H1 (cell line): ENCODE data around the gene PID1. TPM values are rescaled to one million over a fixed set of nuclear protein-coding genes. Genes with fewer than 3 reads are reported as not detected.
A peak's percentile ranks its signal among the peaks of the same experiment; 100 is the strongest.

ENCODE experiments used
- CTCF ChIA-PET: fragments of 300-600 bp; sonication (Branson Sonifier 250); formaldehyde crosslinking; loops from one replicate; lab custom pipeline; 2021; ENCODE audit not compliant: partially characterized antibody; lab: Charles Lee
- POLR2A ChIA-PET: fragments of 300-600 bp; sonication (Branson Sonifier 250); formaldehyde crosslinking; loops from one replicate; lab custom pipeline; 2021; ENCODE audit warnings: inconsistent platforms; ENCODE audit not compliant: partially characterized antibody; lab: Charles Lee
- DNase-seq, 2 experiments: peaks; one replicate each; pipeline versions ENCODE4 v3.0.0 to v3.0.0-alpha.2; 2010 to 2022; ENCODE audit warnings: low spot score in 2 of 2, low read depth in 1 of 2, mixed read lengths in 1 of 2
- FAIRE-seq: peaks from 2 replicates; lab custom pipeline; 2011; peaks lifted over from hg19 to GRCh38; lab: Jason Lieb, UNC
- H2AFZ ChIP-seq: 2 replicates; pipeline ENCODE4 v1.8.1; 2012; ENCODE audit warnings: low read length, inconsistent platforms
- H2AK5ac ChIP-seq: 2 replicates; pipeline ENCODE4 v1.6.1; 2013; ENCODE audit warnings: low read depth, low read length
- H2BK120ac ChIP-seq: replicated peaks from 2 replicates; pipeline ENCODE3; 2013; ENCODE audit warnings: low read depth, low read length, inconsistent platforms
- H2BK12ac ChIP-seq: 2 replicates; pipeline ENCODE4 v1.6.1; 2013; ENCODE audit warnings: low read depth, low read length
- H2BK15ac ChIP-seq: 2 replicates; pipeline ENCODE4 v1.6.1; 2013; ENCODE audit warnings: low read length
- H2BK20ac ChIP-seq: 2 replicates; pipeline ENCODE4 v1.6.1; 2013; ENCODE audit warnings: low read length
- H2BK5ac ChIP-seq: 2 replicates; pipeline ENCODE4 v1.6.1; 2013; ENCODE audit warnings: low read depth, low read length
- H3K14ac ChIP-seq: 2 replicates; pipeline ENCODE4 v1.6.1; 2013; ENCODE audit warnings: inconsistent platforms; ENCODE audit not compliant: insufficient read length
- H3K18ac ChIP-seq: 2 replicates; pipeline ENCODE4 v1.6.1; 2013; ENCODE audit warnings: low read length; ENCODE audit errors: extremely low read depth
- H3K23ac ChIP-seq: 2 replicates; pipeline ENCODE4 v1.6.1; 2013; ENCODE audit warnings: inconsistent platforms; ENCODE audit not compliant: insufficient read length
- H3K23me2 ChIP-seq: 2 replicates; pipeline ENCODE4 v1.6.1; 2013; ENCODE audit warnings: low read depth, low read length
- H3K27ac ChIP-seq: 2 replicates; pipeline ENCODE4 v1.6.1; 2011; ENCODE audit warnings: low read depth, low read length, inconsistent platforms
- H3K27me3 ChIP-seq, 4 experiments: replicated peaks in 1 of 4; 1 replicate in 1 of 4; 2 replicates in 3 of 4; pipeline versions ENCODE4 v1.6.1 to v1.8.1; 2011 to 2013; ENCODE audit warnings: low read length in 3 of 4, mild to moderate bottlenecking in 3 of 4, inconsistent platforms in 2 of 4, mixed read lengths in 2 of 4, moderate library complexity in 1 of 4; ENCODE audit not compliant: control insufficient read depth in 3 of 4, insufficient read depth in 3 of 4; ENCODE audit errors: extremely low read depth in 1 of 4
- H3K36me3 ChIP-seq, 4 experiments: 2 replicates each; pipeline versions ENCODE4 v1.6.1 to v1.8.1; 2011 to 2013; ENCODE audit warnings: mild to moderate bottlenecking in 4 of 4, low read length in 3 of 4, moderate library complexity in 2 of 4, control low read depth in 1 of 4, inconsistent platforms in 1 of 4; ENCODE audit not compliant: insufficient read depth in 4 of 4, control insufficient read depth in 2 of 4
- H3K4ac ChIP-seq: replicated peaks from 2 replicates; pipeline ENCODE3; 2013; ENCODE audit warnings: low read length, low read depth, mixed read lengths, inconsistent platforms; ENCODE audit not compliant: insufficient read length
- H3K4me1 ChIP-seq, 4 experiments: replicated peaks in 1 of 4; 1 replicate in 1 of 4; 2 replicates in 3 of 4; pipeline versions ENCODE4 v1.6.1 to v1.8.1; 2011 to 2013; ENCODE audit warnings: low read length in 3 of 4, inconsistent platforms in 2 of 4, mixed read lengths in 1 of 4; ENCODE audit not compliant: insufficient read depth in 4 of 4, control insufficient read depth in 3 of 4
- H3K4me2 ChIP-seq, 2 experiments: 2 replicates each; pipeline versions ENCODE4 v1.6.1 to v1.8.1; 2011 to 2013; ENCODE audit warnings: low read depth in 2 of 2, low read length in 2 of 2, control low read depth in 1 of 2, inconsistent platforms in 1 of 2, mild to moderate bottlenecking in 1 of 2; ENCODE audit not compliant: insufficient read depth in 1 of 2
- H3K4me3 ChIP-seq, 4 experiments: fragments of 200-600, 300-600 bp in 1 of 4; sonication (generic), shearing (Covaris generic), sonication (Bioruptor Twin) in 1 of 4; 2 replicates each; pipeline versions ENCODE4 v1.5.1 to v1.8.1; 2011 to 2016; ENCODE audit warnings: low read length in 4 of 4, low read depth in 3 of 4, control low read depth in 2 of 4, inconsistent platforms in 2 of 4, mild to moderate bottlenecking in 2 of 4, mixed read lengths in 1 of 4, moderate library complexity in 1 of 4; ENCODE audit not compliant: insufficient read depth in 2 of 4; ENCODE audit errors: extremely low read depth in 1 of 4
- H3K56ac ChIP-seq: replicated peaks from 2 replicates; pipeline ENCODE3; 2013; ENCODE audit warnings: low read depth, mild to moderate bottlenecking, mixed read lengths, low read length, inconsistent platforms; ENCODE audit not compliant: insufficient read length
- H3K79me1 ChIP-seq: 2 replicates; pipeline ENCODE4 v1.6.1; 2013; ENCODE audit warnings: low read depth, low read length, control low read depth
- H3K79me2 ChIP-seq, 2 experiments: 2 replicates each; pipeline versions ENCODE4 v1.6.1 to v1.8.1; 2012 to 2013; ENCODE audit warnings: low read length in 2 of 2, mild to moderate bottlenecking in 2 of 2, inconsistent platforms in 1 of 2; ENCODE audit not compliant: insufficient read depth in 2 of 2, control insufficient read depth in 1 of 2
- H3K9ac ChIP-seq, 4 experiments: replicated peaks in 1 of 4; 1 replicate in 1 of 4; 2 replicates in 3 of 4; pipeline versions ENCODE4 v1.6.1 to v1.8.1; 2011 to 2013; ENCODE audit warnings: low read depth in 3 of 4, low read length in 3 of 4, control low read depth in 2 of 4, mild to moderate bottlenecking in 2 of 4, moderate library complexity in 2 of 4, inconsistent platforms in 1 of 4; ENCODE audit errors: extremely low read depth in 1 of 4
- H3K9me3 ChIP-seq, 2 experiments: 2 replicates each; pipeline versions ENCODE4 v1.6.1 to v1.8.1; 2012 to 2013; ENCODE audit warnings: mild to moderate bottlenecking in 2 of 2, moderate library complexity in 2 of 2, control low read depth in 1 of 2, inconsistent platforms in 1 of 2, low read depth in 1 of 2, low read length in 1 of 2, mixed read lengths in 1 of 2; ENCODE audit not compliant: insufficient read depth in 2 of 2
- H4K20me1 ChIP-seq, 2 experiments: replicated peaks in 1 of 2; 2 replicates each; pipeline versions ENCODE3 to v1.8.1; 2011 to 2013; ENCODE audit warnings: inconsistent platforms in 2 of 2, low read length in 2 of 2, mild to moderate bottlenecking in 1 of 2; ENCODE audit not compliant: insufficient read depth in 2 of 2, control insufficient read depth in 1 of 2
- H4K5ac ChIP-seq: 2 replicates; pipeline ENCODE4 v1.6.1; 2013; ENCODE audit warnings: low read length, low read depth, mixed read lengths, inconsistent platforms; ENCODE audit not compliant: insufficient read length
- H4K8ac ChIP-seq: 2 replicates; pipeline ENCODE4 v1.8.0; 2013; ENCODE audit warnings: mild to moderate bottlenecking, moderate library complexity, low read length, inconsistent platforms; ENCODE audit not compliant: insufficient read depth; ENCODE audit errors: extremely low read depth
- H4K91ac ChIP-seq: replicated peaks from 2 replicates; pipeline ENCODE3; 2013; ENCODE audit warnings: low read length, mixed read lengths, inconsistent platforms; ENCODE audit not compliant: insufficient read length
- FOSL1 ChIP-seq: IDR thresholded peaks from 2 replicates; pipeline ENCODE4 v1.6.1; 2011; ENCODE audit warnings: mild to moderate bottlenecking, low read depth, low read length, moderate library complexity; ENCODE audit not compliant: insufficient read depth
- MAFK ChIP-seq: IDR thresholded peaks from 2 replicates; pipeline ENCODE4 v1.6.1; 2012; ENCODE audit warnings: low read depth, mild to moderate bottlenecking, improper control_type of control experiment, low read length
- WGBS, 2 experiments: shearing (Covaris generic) in 1 of 2; methylation state at CpG; one replicate each; pipeline versions ENCODE4 v1.1.6 to v1.1.7; 2013 to 2015; ENCODE audit warnings: low lambda C conversion rate in 2 of 2, mixed read lengths in 2 of 2, inconsistent platforms in 1 of 2, low coverage in 1 of 2, missing lambda C conversion rate in 1 of 2; ENCODE audit not compliant: insufficient replicate concordance in 2 of 2, insufficient coverage in 1 of 2, insufficient read length in 1 of 2; ENCODE audit errors: extremely low coverage in 1 of 2, missing lambda C conversion rate in 1 of 2; 5-methylcytosine and 5-hydroxymethylcytosine counted together
- polyA plus RNA-seq, 7 experiments: library from polyadenylated mRNA; depleted of rRNA in 3 of 7; stranded (reverse) in 5 of 7; unstranded in 2 of 7; fragments of >200 nt in 5 of 7; fragments of 200-250 nt in 2 of 7; gene quantifications; 1 replicate in 5 of 7; 2 replicates in 1 of 7; 4 replicates in 1 of 7; pipeline versions ENCODE4 v1.2.1 to v1.2.3, GENCODE V29; 2011 to 2013; ENCODE audit warnings: missing spikeins in 2 of 7, mixed read lengths in 2 of 7
- total RNA-seq: library from RNA; stranded (reverse); fragmentation: NEBNext Ultra II Directional; extraction: Animal tissue kit (Norgen Biotek cat#: 25700); gene quantifications from 2 replicates; pipeline ENCODE4 v1.2.1, GENCODE V29; 2021

PID1 gene
- total and polyA plus RNA-seq, 2 of the 8 experiments (the other 6 are each of a cell fraction or from before 2014, with no cell fraction given): 1.5 to 3.3 TPM

DNA sequence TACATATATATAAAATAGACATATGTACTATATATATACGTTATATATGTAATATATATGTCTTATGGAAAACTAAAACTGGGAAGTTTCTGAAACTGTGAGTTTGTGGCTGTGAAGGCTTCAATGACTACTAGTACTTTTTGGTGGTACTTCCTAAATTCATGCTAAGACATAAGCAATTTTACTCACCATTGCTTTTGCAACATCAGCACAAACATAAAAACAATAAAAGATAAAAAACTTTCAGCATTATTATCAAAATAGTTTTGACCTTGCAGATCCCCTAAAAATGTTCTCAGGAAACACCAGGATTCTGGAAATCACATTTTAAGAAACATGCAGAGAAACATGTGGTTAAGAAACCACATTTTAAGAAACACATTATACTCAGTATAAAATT, 269.9 kb downstream of the PID1 start:
- Histone ChIP-seq H2BK15ac (no peak overlapping the region), H3K79me1 (no peaks in the 10 kb centered on the region), H2BK5ac (no peak overlapping the region), H4K8ac (no peak overlapping the region), H2AK5ac (no peak overlapping the region), H3K9ac (no peak overlapping the region), H2BK20ac (no peak overlapping the region), H3K79me2 (no peaks in the 10 kb centered on the region), H2BK12ac (no peak overlapping the region), H4K91ac (no peak overlapping the region), H2BK120ac (no peak overlapping the region), H4K20me1 (no peaks in the 10 kb centered on the region), H3K56ac (no peak overlapping the region), H3K27me3 (no peaks in the 10 kb centered on the region), H3K23ac (no peak overlapping the region), H3K18ac (no peak overlapping the region), H4K5ac (no peak overlapping the region), H2AFZ (no peak overlapping the region), H3K14ac (no peak overlapping the region), H3K4me3 (no peak overlapping the region), H3K27ac (no peak overlapping the region), H3K4me1 (no peaks in the 10 kb centered on the region), H3K4me2 (no peak overlapping the region), H3K9me3 (peaks cover 18 to 24% of the 10 kb centered on the region in 2 experiments), H3K36me3 (no peaks in the 10 kb centered on the region), H3K4ac (no peak overlapping the region), H3K23me2 (no peaks in the 10 kb centered on the region)
- POLR2A ChIA-PET: no interaction called here
- FAIRE-seq: no peak
- TF ChIP-seq MAFK (0 out of 2 replicates have a peak, but pooled peaks have one; percentile 13), FOSL1 (no peak)
- DNase-seq: no peak
- WGBS, 2 experiments: 95% methylated on average over 1 of the region's 1 CpG; no CpG with 5 or more reads in 1 of the 2 experiments
- CTCF ChIA-PET: no interaction called here
